ENCODE data around the gene CD177.
"Not testable (repeated sequence)": the region's sequence is repeated elsewhere in the genome, so short reads cannot be mapped to it uniquely, and the experiment has no call there.

The CD177 gene

GRCh38 chr19:43391552-43391935 is 38.1 kb downstream of the CD177 start:
- H3K9me2 ChIP-seq (replicated peaks; ENCODE audit: insufficient read depth, low read length); H2AFZ ChIP-seq (ENCODE audit: low read length); H3K9me3 ChIP-seq (replicated peaks; ENCODE audit: insufficient read depth, low read length); H3K79me2 ChIP-seq (ENCODE audit: low read length); H3K4me3 ChIP-seq (ENCODE audit: low read length); H3K27ac ChIP-seq (ENCODE audit: low read length); H3K4me1 ChIP-seq (ENCODE audit: low read length); H3F3A ChIP-seq (ENCODE audit: insufficient read depth, low read length); H4K20me1 ChIP-seq (ENCODE audit: insufficient read depth, low read length); DNase-seq; H3K4me2 ChIP-seq (ENCODE audit: low read depth, low read length); H3K36me3 ChIP-seq (replicated peaks; ENCODE audit: insufficient read depth, low read length); H3K9ac ChIP-seq (ENCODE audit: low read length); H3K27me3 ChIP-seq (replicated peaks; ENCODE audit: insufficient read depth, low read length): not testable (repeated sequence)

GRCh38 chr19:43393501-43393900 is 40.0 kb downstream of the CD177 start:
- not testable (repeated sequence) for H3K9me2 ChIP-seq (replicated peaks; ENCODE audit: insufficient read depth, low read length); H4K20me1 ChIP-seq (ENCODE audit: insufficient read depth, low read length); H3K4me3 ChIP-seq (ENCODE audit: low read length); H3K27me3 ChIP-seq (replicated peaks; ENCODE audit: insufficient read depth, low read length); H3K4me1 ChIP-seq (ENCODE audit: low read length); H3F3A ChIP-seq (ENCODE audit: insufficient read depth, low read length); H3K36me3 ChIP-seq (replicated peaks; ENCODE audit: insufficient read depth, low read length); H2AFZ ChIP-seq (ENCODE audit: low read length); H3K9ac ChIP-seq (ENCODE audit: low read length); DNase-seq; H3K4me2 ChIP-seq (ENCODE audit: low read depth, low read length); H3K9me3 ChIP-seq (replicated peaks; ENCODE audit: insufficient read depth, low read length); H3K79me2 ChIP-seq (ENCODE audit: low read length); H3K27ac ChIP-seq (ENCODE audit: low read length)

GRCh38 chr19:43395561-43395960 is 42.1 kb downstream of the CD177 start:
- H3K9ac ChIP-seq (ENCODE audit: low read length): no peak overlapping the region
- H4K20me1 ChIP-seq (ENCODE audit: insufficient read depth, low read length): no peaks in the 10 kb centered on the region
- H2AFZ ChIP-seq (ENCODE audit: low read length): no peak overlapping the region
- no peaks in the 10 kb centered on the region for H3K9me3 ChIP-seq (replicated peaks; ENCODE audit: insufficient read depth, low read length)
- no peaks in the 10 kb centered on the region; the same call in 1 of the 2 replicates for H3K27me3 ChIP-seq (replicated peaks; ENCODE audit: insufficient read depth, low read length)
- no peaks in the 10 kb centered on the region for H3K4me1 ChIP-seq (ENCODE audit: low read length)
- no peaks in the 10 kb centered on the region for H3F3A ChIP-seq (ENCODE audit: insufficient read depth, low read length)
- no peaks in the 10 kb centered on the region for H3K79me2 ChIP-seq (ENCODE audit: low read length)
- no peak overlapping the region for H3K4me3 ChIP-seq (ENCODE audit: low read length)
- H3K4me2 ChIP-seq (ENCODE audit: low read depth, low read length): no peak overlapping the region
- H3K36me3 ChIP-seq (replicated peaks; ENCODE audit: insufficient read depth, low read length): no peaks in the 10 kb centered on the region
- H3K9me2 ChIP-seq (replicated peaks; ENCODE audit: insufficient read depth, low read length): no peaks in the 10 kb centered on the region
- TF ChIP-seq EZH2 (optimal IDR thresholded peaks at IDR 0.05; ENCODE audit: low read depth, low read length) (no peak), EZH2phosphoT487 (IDR thresholded peaks at IDR 0.05; ENCODE audit: low read length) (no peak), CTCF (IDR thresholded peaks at IDR 0.05; ENCODE audit: low read length) (no peak)
- H3K27ac ChIP-seq (ENCODE audit: low read length): no peak overlapping the region
- DNase-seq: no peak

GRCh38 chr19:43406297-43406696 is 52.8 kb downstream of the CD177 start:
- no peak overlapping the region for H2AFZ ChIP-seq (ENCODE audit: low read length)
- no peak for TF ChIP-seq CTCF (IDR thresholded peaks at IDR 0.05; ENCODE audit: low read length)
- TF ChIP-seq EZH2 (optimal IDR thresholded peaks at IDR 0.05; ENCODE audit: low read depth, low read length): no peak
- no peak for TF ChIP-seq EZH2phosphoT487 (IDR thresholded peaks at IDR 0.05; ENCODE audit: low read length)
- H3K4me1 ChIP-seq (ENCODE audit: low read length): no peaks in the 10 kb centered on the region

More at GRCh38 chr19:43406297-43406696, 52.8 kb downstream of the CD177 start:
- Histone ChIP-seq H3K27me3 (replicated peaks; ENCODE audit: insufficient read depth, low read length) (no peaks in the 10 kb centered on the region), H3K9me3 (replicated peaks; ENCODE audit: insufficient read depth, low read length) (no peaks in the 10 kb centered on the region), H3K27ac (ENCODE audit: low read length) (no peak overlapping the region), H4K20me1 (ENCODE audit: insufficient read depth, low read length) (no peaks in the 10 kb centered on the region), H3K9ac (ENCODE audit: low read length) (no peak overlapping the region), H3K79me2 (ENCODE audit: low read length) (no peaks in the 10 kb centered on the region), H3K4me2 (ENCODE audit: low read depth, low read length) (no peak overlapping the region), H3K36me3 (replicated peaks; ENCODE audit: insufficient read depth, low read length) (no peaks in the 10 kb centered on the region), H3K4me3 (ENCODE audit: low read length) (no peak overlapping the region), H3K9me2 (replicated peaks; ENCODE audit: insufficient read depth, low read length) (no peaks in the 10 kb centered on the region), H3F3A (ENCODE audit: insufficient read depth, low read length) (no peaks in the 10 kb centered on the region)
- DNase-seq: no peak

All from MM.1S (cell line).